IPS-NIHi11 (cell line): ENCODE results near the gene ATP9B.

Experiments used
- DNase-seq: peaks from one replicate; pipeline ENCODE4 v3.0.0; 2012; ENCODE audit warnings: mixed read lengths, low spot score

Gene ATP9B

DNA sequence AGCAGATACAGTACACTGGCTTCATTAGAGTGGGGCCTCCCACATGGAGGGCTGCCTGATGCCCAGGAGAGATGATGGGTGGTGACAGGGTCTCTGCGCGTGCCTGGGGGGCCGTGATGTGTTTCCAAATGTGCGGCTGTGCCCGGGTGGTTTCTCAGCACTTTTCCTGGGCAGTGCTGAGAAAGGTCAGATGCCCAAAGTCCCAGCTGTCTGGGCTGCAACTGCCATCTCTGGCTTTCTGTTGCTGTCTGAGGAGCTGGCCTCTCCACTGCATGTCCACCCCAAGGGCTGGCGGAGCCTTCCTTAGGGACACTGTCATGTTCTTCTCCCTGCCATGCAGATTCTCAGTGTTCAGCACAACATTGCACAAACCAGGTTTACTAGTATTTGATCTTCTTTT lies 263.9 kb downstream of the ATP9B start:
- no peak for DNase-seq

DNA sequence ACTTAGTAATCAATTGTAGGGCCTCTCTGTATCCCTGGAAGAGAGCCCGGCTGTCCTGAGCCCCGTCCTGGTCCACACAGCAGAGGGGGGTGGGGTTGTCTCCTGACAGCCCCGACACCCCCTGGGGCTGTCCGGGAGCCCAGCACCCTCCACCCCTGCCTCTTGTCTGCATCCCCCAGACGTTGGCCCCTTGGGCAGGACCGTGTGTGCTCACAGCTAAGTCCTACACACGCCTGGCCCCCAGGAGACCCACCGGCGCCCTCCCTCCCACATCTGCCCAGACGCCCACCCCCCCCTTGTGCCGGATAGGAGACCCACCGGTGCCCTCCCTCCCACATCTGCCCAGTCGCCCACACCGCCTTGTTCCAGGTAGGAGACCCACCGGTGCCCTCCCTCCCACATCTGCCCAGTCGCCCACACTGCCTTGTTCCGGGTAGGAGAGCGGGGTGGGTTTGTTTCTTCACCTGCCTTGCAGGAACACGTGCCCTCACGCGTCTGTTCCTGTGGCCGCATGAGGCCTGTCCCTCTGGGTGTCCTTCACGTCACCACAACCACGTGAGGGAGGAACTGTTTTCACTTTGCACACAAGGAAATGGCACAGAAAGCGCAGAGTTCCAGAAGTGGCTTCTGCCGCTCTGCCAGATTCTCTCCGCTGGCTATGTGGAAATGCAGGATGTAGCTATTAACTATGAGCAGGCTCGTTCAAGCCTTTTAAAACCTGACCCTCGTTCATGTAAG lies 265.5 kb downstream of the ATP9B start:
- DNase-seq: no peak

DNA sequence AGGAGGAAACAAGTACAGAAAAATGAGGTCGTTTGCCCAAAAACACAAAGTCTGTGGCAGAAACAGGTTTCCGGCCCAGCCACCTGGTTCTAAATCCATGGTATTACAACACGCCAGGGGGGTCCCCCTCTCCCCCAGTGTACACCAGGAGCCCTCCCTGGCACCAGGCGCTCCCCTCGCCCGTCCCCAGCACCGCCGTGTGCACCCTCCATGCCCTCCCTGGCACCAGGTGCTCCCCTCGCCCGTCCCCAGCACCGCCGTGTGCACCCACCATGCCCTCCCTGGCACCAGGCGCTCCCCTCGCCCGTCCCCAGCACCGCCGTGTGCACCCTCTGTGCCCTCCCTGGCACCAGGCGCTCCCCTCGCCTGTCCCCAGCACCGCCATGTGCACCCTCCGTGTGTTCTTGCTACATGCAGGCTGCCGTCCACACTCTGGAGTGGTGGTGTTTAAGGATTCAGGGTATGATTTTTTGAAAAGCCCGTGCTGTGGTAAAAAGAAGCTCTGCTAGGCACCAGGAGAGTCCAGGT lies 266.7 kb downstream of the ATP9B start:
- no peak for DNase-seq

DNA sequence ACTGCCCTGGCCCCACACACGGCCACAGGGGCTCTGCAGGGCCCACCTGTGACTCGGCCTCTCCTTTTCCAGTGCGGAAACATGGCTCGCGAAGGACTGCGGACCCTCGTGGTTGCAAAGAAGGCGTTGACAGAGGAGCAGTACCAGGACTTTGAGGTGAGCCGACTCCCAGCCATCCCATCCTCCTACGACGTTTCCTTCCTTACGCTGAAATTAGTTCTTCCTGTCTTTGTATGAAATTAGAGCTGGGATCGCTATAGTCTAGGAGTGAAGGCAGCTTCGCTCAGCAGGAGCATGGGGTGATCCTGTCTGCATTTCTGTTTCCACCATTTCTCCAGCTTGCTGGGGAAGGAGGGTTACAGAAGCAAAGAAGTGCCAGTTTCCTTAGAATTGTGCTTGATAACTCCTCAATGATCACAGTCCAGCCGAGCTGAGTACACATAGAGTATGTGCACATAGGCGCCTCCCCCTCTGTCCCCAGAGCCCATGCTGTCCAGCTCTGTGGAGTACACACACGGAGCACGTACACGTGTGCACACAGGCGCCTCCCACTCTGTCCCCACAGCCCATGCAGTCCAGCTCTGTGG lies 267.5 kb downstream of the ATP9B start:
- DNase-seq: no peak

DNA sequence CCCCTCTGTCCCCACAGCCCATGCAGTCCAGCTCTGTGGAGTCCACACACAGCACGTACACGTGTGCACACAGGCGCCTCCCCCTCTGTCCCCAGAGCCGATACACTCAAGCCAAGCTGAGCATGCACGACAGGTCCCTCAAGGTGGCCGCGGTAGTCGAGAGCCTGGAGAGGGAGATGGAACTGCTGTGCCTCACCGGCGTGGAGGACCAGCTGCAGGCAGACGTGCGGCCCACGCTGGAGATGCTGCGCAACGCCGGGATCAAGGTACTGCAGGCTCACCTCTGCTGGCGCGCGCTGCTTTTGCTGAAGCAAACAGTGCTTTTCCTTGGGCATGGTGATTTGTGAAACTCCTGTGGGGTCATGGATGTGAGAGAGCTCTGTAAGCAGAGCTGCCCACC lies 268.0 kb downstream of the ATP9B start:
- DNase-seq: no peak

DNA sequence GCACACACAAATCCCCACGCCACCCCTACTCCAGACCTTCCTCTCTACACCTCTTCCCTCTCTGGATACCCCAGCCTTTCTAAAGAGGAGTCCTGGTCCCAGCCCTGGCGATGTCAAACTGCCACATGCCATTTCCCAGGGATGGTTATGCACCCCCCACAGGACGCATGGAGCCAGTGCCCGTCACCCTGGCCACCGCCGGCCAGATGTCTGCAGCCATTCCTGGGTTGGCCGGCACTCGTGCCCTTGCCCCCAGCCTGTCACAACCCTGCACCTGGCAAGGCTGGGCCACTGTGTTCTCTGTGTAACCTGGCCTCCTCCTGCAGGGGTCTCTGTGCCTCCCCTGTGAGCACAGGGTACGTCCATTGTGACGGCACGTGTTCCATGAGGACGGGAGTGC lies 268.4 kb downstream of the ATP9B start:
- DNase-seq: no peak

DNA sequence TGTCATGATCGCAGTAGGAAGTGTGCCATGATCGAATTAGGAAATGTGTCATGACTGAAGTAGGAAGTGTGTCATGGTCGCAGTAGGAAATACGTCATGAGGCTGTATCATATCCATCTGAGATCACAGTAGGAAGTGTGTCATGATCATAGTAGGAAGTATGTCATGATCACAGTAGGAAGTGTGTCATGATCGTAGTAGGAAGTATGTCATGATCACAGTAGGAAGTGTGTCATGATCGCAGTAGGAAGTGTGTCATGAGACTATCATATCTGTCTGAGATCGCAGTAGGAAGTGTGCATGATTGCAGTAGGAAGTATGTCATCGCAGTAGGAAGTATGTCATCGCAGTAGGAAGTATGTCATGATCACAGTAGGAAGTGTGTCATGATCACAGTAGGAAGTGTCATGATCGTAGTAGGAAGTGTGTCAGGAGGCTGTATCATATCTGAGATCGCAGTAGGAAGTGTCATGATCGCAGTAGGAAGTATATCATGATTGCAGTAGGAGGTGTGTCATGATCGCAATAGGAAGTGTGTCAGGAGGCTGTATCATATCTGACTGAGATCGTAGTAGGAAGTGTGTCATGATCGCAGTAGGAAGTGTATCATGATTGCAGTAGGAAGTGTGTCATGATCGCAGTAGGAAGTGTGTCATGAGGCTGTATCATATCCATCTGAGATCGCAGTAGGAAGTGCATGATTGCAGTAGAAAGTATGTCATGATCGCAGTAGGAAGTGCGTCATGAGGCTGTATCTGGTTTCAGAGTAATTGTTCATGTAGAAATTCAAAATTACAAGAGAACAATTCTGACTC lies 270.1 kb downstream of the ATP9B start:
- DNase-seq: no peak

DNA sequence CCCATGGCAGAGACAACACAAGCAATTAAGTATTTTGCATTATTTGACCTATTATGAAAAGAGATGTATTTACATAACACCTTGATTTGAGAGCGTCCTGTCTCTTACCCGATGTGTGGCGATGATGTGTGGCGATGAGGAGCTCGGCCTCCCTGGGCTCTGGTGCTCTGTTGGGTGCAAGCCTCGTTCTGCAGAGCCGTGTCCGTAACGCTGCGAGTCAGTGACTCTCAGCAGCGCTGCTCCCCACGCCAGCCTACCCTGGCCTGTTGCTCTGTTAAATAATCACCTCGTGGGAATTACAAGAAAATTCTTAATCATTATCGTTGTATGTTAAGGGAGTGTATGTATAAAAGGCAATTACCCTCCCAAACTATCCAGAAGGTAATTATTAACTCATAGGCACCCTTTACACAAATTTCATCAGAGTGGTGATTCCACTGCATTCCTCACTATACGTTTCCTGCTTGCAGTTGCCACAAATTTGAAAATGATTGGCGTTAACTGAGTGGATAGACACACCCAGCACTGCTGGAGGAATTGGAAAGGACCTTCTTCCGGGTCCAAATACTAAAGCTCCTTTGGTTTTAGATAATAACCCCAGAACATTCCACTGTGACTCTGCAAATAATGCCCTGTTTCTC lies 274.5 kb downstream of the ATP9B start:
- no peak for DNase-seq

DNA sequence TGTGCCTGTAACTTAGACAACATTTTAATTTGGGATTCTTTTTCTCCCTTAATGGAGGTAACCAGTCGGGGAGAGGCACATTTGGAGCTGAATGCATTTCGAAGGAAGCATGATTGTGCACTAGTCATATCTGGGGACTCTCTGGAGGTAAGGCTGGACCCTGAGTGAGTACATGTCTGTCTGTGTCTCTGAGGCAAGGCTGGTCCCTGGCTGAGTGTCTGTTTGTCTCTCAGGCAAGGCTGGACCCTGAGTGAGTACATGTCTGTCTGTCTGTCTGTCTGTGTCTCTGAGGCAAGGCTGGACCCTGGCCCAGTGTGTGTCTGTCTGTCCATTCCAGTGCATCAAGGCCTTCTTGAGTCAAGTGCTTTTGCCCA lies 275.0 kb downstream of the ATP9B start:
- no peak for DNase-seq

DNA sequence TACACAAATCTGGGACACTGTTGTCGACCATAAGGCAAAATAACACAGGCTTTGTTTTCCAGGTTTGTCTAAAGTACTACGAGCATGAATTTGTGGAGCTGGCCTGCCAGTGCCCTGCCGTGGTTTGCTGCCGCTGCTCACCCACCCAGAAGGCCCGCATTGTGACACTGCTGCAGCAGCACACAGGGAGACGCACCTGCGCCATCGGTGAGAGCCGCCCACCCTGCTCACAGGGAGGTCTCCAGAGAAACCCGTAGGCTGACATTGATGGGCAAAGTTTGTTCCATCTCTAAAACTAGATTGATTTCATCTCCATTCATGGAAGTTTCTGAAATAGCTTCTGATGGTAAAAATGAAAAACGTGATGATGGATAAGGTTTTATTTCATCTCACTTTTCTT lies 276.2 kb downstream of the ATP9B start:
- DNase-seq: no peak

DNA sequence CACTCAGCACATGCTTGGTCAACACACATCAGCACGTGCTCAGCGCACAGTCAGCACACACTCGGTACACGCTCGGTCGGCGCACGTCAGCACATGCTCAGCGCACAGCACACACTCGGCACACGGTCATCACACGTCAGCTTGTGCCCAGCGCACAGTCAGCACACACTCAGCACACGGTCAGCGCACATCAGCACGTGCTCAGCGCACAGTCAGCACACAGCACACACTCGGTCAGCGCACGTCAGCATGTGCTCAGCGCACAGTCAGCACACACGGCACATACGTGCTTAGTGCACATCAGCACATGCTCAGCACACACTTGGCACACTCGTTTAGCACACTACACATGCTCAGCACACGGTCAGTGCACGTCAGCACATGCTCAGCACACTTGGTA lies 276.8 kb downstream of the ATP9B start:
- no peak for DNase-seq

DNA sequence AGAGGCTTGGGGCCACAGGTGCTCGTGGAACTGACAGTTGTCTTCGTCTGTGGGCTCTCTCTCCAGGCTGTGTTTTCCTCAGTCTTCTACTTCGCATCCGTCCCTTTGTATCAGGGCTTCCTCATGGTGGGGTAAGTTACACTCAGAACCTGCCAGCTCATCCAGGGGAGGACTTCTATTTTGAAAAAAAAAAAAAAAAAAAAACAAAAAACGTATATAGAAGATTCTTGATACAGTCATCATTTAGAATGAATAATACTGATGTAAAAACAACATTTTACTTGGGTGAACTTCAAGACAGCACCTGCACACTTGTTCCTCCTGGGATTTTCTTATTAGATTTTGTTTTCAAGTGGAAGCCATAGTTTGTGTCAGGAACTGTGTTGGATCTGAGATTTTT lies 278.9 kb downstream of the ATP9B start:
- DNase-seq: no peak

DNA sequence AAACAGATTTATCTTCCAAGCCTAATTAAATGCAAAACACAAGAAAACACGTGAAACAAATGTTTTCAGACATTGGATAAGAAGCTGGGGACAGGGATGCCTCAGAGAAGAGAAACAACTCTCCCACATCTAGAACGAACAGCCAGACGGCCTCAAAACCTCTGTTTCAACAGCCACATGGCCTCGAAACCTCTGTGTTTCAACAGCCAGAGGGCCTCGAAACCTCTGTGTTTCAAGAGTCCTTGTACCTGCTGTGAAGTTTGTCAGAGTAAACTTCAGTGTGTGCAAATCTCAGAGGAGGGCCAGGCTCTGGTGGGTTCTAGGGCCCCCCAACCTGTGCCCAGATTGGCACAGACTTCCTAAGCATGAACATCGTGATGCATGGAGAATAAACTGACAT lies 283.2 kb downstream of the ATP9B start:
- no peak for DNase-seq

DNA sequence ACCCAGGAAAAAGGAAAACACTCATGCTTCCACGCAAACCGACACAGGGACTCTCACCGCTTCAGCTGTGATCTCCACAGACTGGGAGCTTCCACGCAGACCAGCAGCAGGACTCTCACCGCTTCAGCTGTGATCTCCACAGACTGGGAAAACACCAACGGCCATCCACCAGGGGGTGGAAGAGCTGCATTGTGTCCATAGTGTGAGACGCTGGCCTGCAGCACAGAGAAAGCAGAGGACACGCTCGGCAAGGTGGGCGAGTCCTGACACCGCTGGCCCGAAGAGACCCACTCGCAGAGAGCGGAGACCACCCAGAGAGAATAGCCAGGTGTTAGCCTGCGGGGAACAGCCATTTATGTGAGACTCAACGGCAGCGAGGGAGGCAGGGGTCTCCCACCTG lies 284.1 kb downstream of the ATP9B start:
- peak; percentile 60 for DNase-seq

DNA sequence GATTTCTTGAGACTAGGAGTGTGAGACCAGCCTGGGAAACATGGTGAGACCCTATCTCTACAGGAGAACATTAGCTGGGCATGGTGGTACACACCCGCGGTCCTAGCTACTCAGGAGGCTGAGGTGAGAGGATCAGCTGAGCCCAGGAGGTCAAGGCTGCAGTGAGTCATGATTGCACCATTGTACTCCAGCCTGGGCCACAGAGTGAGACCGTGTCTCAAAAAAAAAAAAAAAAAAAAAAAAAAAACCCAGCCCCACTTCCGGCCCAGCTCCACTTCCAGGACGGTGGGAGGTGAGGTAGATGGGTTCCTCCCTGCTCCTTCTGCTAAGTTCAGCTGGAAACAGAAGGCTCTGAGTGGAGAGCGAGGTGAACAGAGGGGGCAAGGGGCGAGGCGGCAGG lies 285.2 kb downstream of the ATP9B start:
- no peak for DNase-seq

DNA sequence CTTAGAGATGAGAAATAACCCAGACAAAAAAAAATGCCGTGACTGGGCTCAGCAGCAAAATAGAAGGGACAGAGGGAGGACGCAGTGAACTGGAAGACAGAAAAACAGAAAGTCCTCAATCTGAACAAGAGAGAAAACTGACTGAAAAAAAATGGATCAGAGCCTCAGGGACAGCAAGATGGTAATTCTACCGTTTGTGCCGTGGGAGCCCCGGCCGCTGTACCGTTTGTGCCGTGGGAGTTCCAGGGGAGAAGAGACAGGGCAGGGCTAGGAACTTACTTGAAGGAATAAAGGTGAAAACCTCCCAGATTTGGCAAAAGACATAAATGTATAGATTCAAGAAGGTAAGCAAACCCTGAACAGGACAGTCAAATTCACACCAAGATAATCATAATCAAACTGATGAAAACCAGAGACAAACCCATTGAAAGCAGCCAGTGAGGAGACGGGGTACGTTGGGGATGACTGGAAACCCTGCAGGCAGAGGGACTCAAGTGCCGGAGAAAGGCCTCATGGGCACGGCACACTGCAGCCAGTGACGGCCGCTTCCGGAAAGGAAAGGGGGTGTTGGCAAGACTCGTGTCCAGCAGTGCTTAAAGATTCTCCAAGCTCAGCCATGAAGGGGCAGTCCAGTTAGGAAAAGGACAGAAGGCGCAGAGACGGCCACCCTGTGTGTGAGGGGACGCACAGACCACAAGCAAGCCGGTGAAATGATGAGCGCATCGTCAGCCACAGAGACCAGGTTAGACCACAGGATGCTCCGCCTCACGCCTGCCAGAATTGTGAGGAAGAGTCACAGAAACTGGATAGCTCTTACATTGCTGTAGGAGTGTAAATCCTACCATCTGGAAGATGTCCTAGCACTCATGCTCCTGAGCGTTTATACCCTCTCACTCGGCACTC lies 286.5 kb downstream of the ATP9B start:
- no peak for DNase-seq

DNA sequence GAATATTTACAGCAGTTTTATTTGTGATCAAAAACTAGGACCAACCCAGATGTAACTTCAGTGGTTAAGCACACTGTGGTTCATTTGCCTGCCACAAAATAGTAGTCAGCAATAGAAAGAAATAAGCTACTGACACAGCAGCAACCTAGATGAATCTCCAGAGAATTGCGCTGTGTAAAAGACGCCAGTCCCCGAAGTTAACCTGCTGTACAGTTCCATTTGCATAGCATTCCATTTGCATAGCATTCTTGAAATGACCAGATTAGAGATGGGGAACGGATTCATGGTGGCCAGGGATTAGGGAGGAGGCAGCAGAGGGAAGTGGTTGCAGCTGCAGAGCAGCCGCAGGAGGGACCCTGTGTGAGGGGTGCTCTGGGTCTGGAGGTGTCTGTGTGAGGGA lies 287.2 kb downstream of the ATP9B start:
- DNase-seq: no peak

DNA sequence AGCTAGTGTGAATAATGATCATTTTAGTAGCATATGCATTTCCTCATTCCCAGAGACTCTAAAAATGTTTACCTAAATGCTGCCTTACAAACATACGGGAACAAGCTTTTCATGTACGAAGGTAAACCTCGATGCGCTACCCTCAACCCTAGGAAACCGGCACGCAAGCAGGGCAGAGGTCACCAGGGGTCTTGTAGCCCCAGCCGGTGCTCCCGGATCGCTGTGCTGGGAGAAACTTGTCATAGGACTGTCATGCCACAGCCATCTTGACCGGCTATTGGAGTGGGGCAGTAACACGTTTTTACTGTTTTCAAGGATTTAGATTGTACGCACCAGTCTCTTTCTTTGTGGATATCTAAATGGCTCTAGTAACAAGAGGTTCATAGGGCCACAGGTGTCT lies 291.7 kb downstream of the ATP9B start:
- no peak for DNase-seq

DNA sequence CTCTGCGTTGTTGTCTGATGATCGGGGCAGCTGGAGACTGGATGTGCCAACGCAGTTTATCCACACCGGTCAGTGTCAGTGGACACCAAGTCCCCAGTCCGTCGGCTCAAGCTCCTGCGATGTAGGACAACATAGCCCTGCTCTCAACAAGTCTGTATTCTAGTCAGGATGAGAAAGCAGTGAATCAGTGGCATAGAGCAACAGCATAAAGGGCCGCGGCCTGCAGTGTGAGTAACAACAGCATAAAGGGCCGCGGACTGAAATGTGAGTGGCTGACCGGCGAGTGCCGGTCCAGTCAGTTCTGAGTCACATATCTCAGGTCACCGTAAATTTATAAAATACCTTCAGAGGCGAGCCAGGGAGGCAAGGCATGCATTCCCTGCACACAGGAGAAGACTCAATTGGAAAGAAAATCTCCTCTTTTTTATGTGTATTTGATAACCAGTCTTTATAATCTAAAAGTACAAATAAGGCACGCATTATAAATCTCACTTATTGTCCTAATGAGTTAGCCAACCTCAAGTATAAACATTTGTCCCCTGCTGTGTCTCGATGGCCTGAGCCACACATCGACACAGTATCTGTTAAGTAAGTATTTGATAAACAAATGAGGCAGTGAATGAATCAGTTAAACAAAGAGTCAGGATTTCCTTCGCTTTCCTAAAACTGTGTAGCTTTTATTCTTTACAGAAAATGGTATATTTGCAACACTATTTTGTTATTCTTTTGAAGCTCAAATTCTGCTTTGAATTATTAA lies 292.8 kb downstream of the ATP9B start:
- DNase-seq: no peak

DNA sequence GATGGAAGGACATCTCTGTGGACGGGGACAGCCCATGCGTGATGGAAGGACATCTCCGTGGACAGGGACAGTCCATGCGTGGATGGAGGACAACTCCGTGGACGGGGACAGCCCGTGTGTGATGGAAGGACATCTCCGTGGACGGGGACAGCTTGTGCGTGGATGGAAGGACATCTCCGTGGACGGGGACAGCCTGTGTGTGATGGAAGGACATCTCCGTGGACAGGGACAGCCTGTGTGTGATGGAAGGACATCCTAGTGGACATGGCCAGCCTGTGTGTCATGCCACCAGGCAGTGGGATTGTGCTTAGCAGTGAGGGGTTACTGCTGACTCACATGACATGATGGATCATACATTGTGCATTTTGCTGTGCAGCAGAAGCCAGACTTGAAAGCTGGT lies 296.5 kb downstream of the ATP9B start:
- no peak for DNase-seq
